ENCODE results near the gene GDI1.
"Not testable (repeated sequence)": the region's sequence is repeated elsewhere in the genome, so short reads cannot be mapped to it uniquely, and the experiment has no call there.

DNA sequence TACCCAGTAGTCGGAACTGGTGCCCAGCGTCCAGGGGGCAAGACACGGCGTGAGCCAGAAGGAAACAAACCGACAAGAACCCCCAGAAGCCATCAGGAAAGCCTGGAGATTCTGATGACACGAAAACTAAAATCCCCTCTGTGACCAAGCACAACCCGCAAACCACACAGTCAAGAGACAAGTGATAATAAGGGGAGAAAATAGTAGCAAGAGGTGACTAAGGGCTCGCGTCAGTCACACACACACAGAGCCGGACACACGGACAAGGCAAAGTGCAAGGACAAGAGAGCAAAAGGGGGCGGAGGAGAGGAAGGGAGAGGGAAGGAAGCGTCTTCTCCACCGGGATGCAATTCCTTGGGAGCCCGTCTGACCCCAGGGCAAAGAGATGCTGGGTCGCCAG lies 48.3 kb upstream of the GDI1 start:
- not testable (repeated sequence) for TF ChIP-seq RELA (IDR thresholded peaks at IDR 0.05; ENCODE audit: borderline replicate concordance, partially characterized antibody); TCF12 (IDR thresholded peaks at IDR 0.05; ENCODE audit: low read depth, low read length); ESRRA (IDR thresholded peaks at IDR 0.05; ENCODE audit: low read length); SPI1 (IDR thresholded peaks at IDR 0.05; ENCODE audit: borderline replicate concordance, insufficient read depth, low read depth, low read length); PAX8 (IDR thresholded peaks at IDR 0.05); POLR2A (IDR thresholded peaks at IDR 0.05; ENCODE audit: low read depth, low read length); CTCF (IDR thresholded peaks at IDR 0.05 in 2 of 3, conservative IDR thresholded peaks at IDR 0.05 in 1 of 3; ENCODE audit: control insufficient read depth in 2 of 3, extremely low read depth in 1 of 3, insufficient read depth in 1 of 3, low read depth in 3 of 3, low read length in 3 of 3); TAF1 (IDR thresholded peaks at IDR 0.05; ENCODE audit: borderline replicate concordance, low read depth, low read length); MEF2A (IDR thresholded peaks at IDR 0.05; ENCODE audit: insufficient read depth, low read depth, low read length)
